Neural progenitor cell (in vitro differentiated cells): ENCODE data around the gene WDR5. TPM values are rescaled to one million over a fixed set of nuclear protein-coding genes. Genes with fewer than 3 reads are reported as not detected.

Source experiments
- DNase-seq: peaks from one replicate; pipeline ENCODE4 v3.0.0-alpha.2; 2016; ENCODE audit warnings: low spot score
- H2AFZ ChIP-seq: fragments of 200-600 bp; sonication (generic); replicated peaks from 2 replicates; pipeline ENCODE4 v1.6.1; 2016; ENCODE audit warnings: antibody characterized with exemption
- H3F3A ChIP-seq: fragments of 200-600 bp; sonication (generic); 2 replicates; pipeline ENCODE4 v1.6.1; 2016; ENCODE audit warnings: antibody characterized with exemption, low read depth
- H3K27ac ChIP-seq: fragments of 200-600 bp; sonication (generic); 2 replicates; pipeline ENCODE4 v1.5.1; 2016; ENCODE audit warnings: mild to moderate bottlenecking
- H3K27me3 ChIP-seq: fragments of 200-600 bp; sonication (generic); 2 replicates; pipeline ENCODE4 v1.6.1; 2016; ENCODE audit warnings: mild to moderate bottlenecking, moderate library complexity
- H3K36me3 ChIP-seq: fragments of 200-600 bp; sonication (generic); 2 replicates; pipeline ENCODE4 v1.5.1; 2016
- H3K4me1 ChIP-seq: fragments of 200-600 bp; sonication (generic); 2 replicates; pipeline ENCODE4 v1.6.1; 2016; ENCODE audit warnings: mixed run types
- H3K4me2 ChIP-seq: fragments of 200-600 bp; sonication (generic); 2 replicates; pipeline ENCODE4 v1.6.1; 2016
- H3K4me3 ChIP-seq: fragments of 200-600 bp; sonication (generic); 2 replicates; pipeline ENCODE4 v1.5.1; 2016
- H3K79me2 ChIP-seq: fragments of 200-600 bp; sonication (generic); 2 replicates; pipeline ENCODE4 v1.6.1; 2016; ENCODE audit warnings: low read depth
- H3K9ac ChIP-seq: fragments of 200-600 bp; sonication (generic); 2 replicates; pipeline ENCODE4 v1.6.1; 2016
- H3K9me3 ChIP-seq: fragments of 200-600 bp; sonication (generic); 2 replicates; pipeline ENCODE4 v1.5.1; 2016; ENCODE audit warnings: low read depth
- H4K20me1 ChIP-seq: fragments of 200-600 bp; sonication (generic); 2 replicates; pipeline ENCODE4 v1.6.1; 2016; ENCODE audit warnings: low read depth
- H3K27ac Mint-ChIP-seq: 3 replicates; pipeline ENCODE4 v1.8.0; 2021; ENCODE audit warnings: mixed read lengths
- H3K27me3 Mint-ChIP-seq: 2 replicates; pipeline ENCODE4 v1.8.0; 2022; ENCODE audit warnings: low read depth, mild to moderate bottlenecking, inconsistent platforms, moderate library complexity, mixed read lengths; ENCODE audit not compliant: insufficient read depth
- H3K36me3 Mint-ChIP-seq: 3 replicates; pipeline ENCODE4 v1.8.0; 2021; ENCODE audit warnings: mixed read lengths
- H3K4me1 Mint-ChIP-seq: 3 replicates; pipeline ENCODE4 v1.8.0; 2021; ENCODE audit warnings: mixed read lengths
- H3K4me3 Mint-ChIP-seq: 3 replicates; pipeline ENCODE4 v1.8.0; 2021; ENCODE audit warnings: mild to moderate bottlenecking, moderate library complexity, mixed read lengths
- H3K9me3 Mint-ChIP-seq: 3 replicates; pipeline ENCODE4 v1.8.0; 2020; ENCODE audit warnings: mixed read lengths
- CTCF ChIP-seq: fragments of 200-600 bp; sonication (generic); IDR thresholded peaks from 2 replicates; pipeline ENCODE4 v1.5.1; 2017; ENCODE audit warnings: antibody characterized with exemption, mild to moderate bottlenecking
- EZH2 ChIP-seq: fragments of 200-600 bp; sonication (generic); IDR thresholded peaks from 2 replicates; pipeline ENCODE4 v1.6.1; 2017; ENCODE audit warnings: antibody characterized with exemption, mild to moderate bottlenecking, moderate library complexity
- EZH2phosphoT487 ChIP-seq: fragments of 200-600 bp; sonication (generic); IDR thresholded peaks from 2 replicates; pipeline ENCODE4 v1.6.1; 2017; ENCODE audit warnings: antibody characterized with exemption
- total RNA-seq: library from RNA; depleted of rRNA; stranded (reverse); fragments of >200 nt; gene quantifications from 2 replicates; pipeline ENCODE4 v1.2.3, GENCODE V29; 2015; ENCODE audit warnings: low replicate concordance

Gene WDR5
- total RNA-seq, 1 donor from 2014 or later = 26.7 TPM

- Histone ChIP-seq H3K27me3 (no peaks in the 10 kb centered on the region), H3K9ac (no peak overlapping the region), H4K20me1 (no peaks in the 10 kb centered on the region), H3K4me2 (no peak overlapping the region), H3K4me3 (no peak overlapping the region), H3F3A (no peaks in the 10 kb centered on the region), H3K79me2 (no peaks in the 10 kb centered on the region), H2AFZ (no peak overlapping the region), H3K27ac (no peak overlapping the region), H3K4me1 (no peaks in the 10 kb centered on the region), H3K9me3 (no peaks in the 10 kb centered on the region), H3K36me3 (no peaks in the 10 kb centered on the region)
- no peaks in the 10 kb centered on the region for H3K36me3 Mint-ChIP-seq
- H3K9me3 Mint-ChIP-seq = peaks cover 3% of the 10 kb centered on the region
- no peak for DNase-seq
- H3K27ac Mint-ChIP-seq = no peak overlapping the region
- H3K27me3 Mint-ChIP-seq = no peaks in the 10 kb centered on the region
- no peaks in the 10 kb centered on the region for H3K4me1 Mint-ChIP-seq
- TF ChIP-seq EZH2 (no peak), EZH2phosphoT487 (no peak), CTCF (no peak)
- H3K4me3 Mint-ChIP-seq = no peak overlapping the region
Observed at GRCh38 chr9:134198791-134199190, 62.9 kb downstream of the WDR5 start.

GRCh38 chr9:134200730-134201129 is 64.8 kb downstream of the WDR5 start:
- Histone ChIP-seq H3K9ac (no peak overlapping the region), H3K27me3 (no peaks in the 10 kb centered on the region), H3K36me3 (no peaks in the 10 kb centered on the region), H4K20me1 (no peaks in the 10 kb centered on the region), H2AFZ (no peak overlapping the region), H3F3A (no peaks in the 10 kb centered on the region), H3K79me2 (no peaks in the 10 kb centered on the region), H3K27ac (no peak overlapping the region), H3K9me3 (no peaks in the 10 kb centered on the region), H3K4me2 (no peak overlapping the region), H3K4me3 (no peak overlapping the region), H3K4me1 (peaks cover 2% of the 10 kb centered on the region)
- Mint-ChIP-seq H3K27ac (no peak overlapping the region), H3K4me1 (peaks cover 13% of the 10 kb centered on the region), H3K27me3 (no peaks in the 10 kb centered on the region), H3K36me3 (no peaks in the 10 kb centered on the region), H3K9me3 (peaks cover 3% of the 10 kb centered on the region), H3K4me3 (no peak overlapping the region)
- TF ChIP-seq EZH2 (no peak), EZH2phosphoT487 (no peak), CTCF (no peak)
- no peak for DNase-seq

GRCh38 chr9:134203224-134203623 is 67.3 kb downstream of the WDR5 start:
- no peak overlapping the region for H3K4me2 ChIP-seq
- Mint-ChIP-seq H3K4me3 (no peak overlapping the region), H3K9me3 (peaks cover 3% of the 10 kb centered on the region), H3K27me3 (no peaks in the 10 kb centered on the region), H3K36me3 (no peaks in the 10 kb centered on the region), H3K4me1 (peaks cover 20% of the 10 kb centered on the region), H3K27ac (no peak overlapping the region)
- H3K9ac ChIP-seq = no peak overlapping the region
- no peak overlapping the region for H3K27ac ChIP-seq
- no peaks in the 10 kb centered on the region for H3F3A ChIP-seq
- no peaks in the 10 kb centered on the region for H4K20me1 ChIP-seq
- DNase-seq = no peak
- TF ChIP-seq EZH2phosphoT487 = no peak
- TF ChIP-seq EZH2 = no peak
- no peak for TF ChIP-seq CTCF
- no peak overlapping the region for H3K4me3 ChIP-seq
- no peaks in the 10 kb centered on the region for H3K36me3 ChIP-seq
- no peaks in the 10 kb centered on the region for H3K9me3 ChIP-seq
- H3K79me2 ChIP-seq = no peaks in the 10 kb centered on the region
- H3K27me3 ChIP-seq = no peaks in the 10 kb centered on the region
- peaks cover 2% of the 10 kb centered on the region for H3K4me1 ChIP-seq
- no peak overlapping the region for H2AFZ ChIP-seq
